ENCODE data around the gene PRAMEF13. TPM values are rescaled to one million over a fixed set of nuclear protein-coding genes. Genes with fewer than 3 reads are reported as not detected.

The PRAMEF13 gene, protein sequence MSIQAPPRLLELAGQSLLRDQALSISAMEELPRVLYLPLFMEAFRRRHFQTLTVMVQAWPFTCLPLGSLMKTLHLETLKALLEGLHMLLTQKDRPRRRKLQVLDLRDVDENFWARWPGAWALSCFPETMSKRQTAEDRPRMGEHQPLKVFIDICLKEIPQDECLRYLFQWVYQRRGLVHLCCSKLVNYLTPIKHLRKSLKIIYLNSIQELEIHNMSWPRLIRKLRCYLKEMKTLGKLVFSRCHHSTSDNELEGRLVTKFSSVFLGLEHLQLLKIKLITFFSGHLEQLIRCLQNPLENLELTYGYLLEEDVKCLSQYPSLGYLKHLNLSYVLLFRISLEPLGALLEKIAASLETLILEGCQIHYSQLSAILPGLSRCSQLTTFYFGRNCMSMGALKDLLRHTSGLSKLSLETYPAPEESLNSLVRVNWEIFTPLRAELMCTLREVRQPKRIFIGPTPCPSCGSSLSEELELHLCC
- not detected in 2 replicates for total RNA-seq

GRCh38 chr1:13201309-13201708, at the start of gene PRAMEF13:
Gene PRAMEF13 (minus strand): TSS chr1:13201409. CDS start chr1:13199589, 1,820 bp downstream.

DNA sequence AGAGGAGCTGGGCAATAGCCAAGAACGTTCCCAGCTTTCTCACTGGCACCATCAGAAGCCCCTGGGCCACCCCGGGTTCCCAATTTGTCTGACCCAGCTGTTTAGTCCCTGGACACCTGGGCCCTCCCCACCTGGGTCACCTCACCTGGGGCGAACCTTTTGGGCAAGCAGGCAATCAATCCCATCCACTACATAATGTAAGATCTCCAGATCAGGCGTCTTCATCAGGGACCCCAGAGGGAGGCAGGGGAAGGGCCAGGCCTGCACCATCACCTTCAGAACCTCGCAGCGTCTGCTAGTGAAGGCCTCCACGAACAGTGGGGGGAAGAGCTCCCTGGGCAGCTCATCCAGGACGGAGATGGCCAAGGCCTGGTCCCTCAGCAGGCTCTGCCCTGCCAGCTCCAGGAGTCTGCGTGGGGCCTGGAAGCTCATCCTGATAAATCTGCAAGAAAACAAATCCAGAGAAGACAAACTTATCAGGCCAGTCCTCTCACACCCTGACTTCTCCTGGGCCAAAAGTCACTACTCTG, 24.5 kb upstream of the PRAMEF13 start, which contains the start of gene PRAMEF18:
Gene PRAMEF18 (minus strand): TSS at position 480 of the 530 bp plus-strand sequence. CDS start 48 bp downstream, at position 432.

GRCh38 chr1:13171548-13171947, 29.7 kb downstream of the PRAMEF13 start, which contains the start of gene PRAMEF9:
Gene PRAMEF9 (plus strand): TSS chr1:13171848. CDS start chr1:13175281, 3,433 bp downstream.

GRCh38 chr1:13165531-13165930, 35.7 kb downstream of the PRAMEF13 start, which contains the start of gene HNRNPCL4:
Gene HNRNPCL4 (minus strand): TSS chr1:13165631. CDS start chr1:13165467, 164 bp downstream.

GRCh38 chr1:13155909-13156308, 45.3 kb downstream of the PRAMEF13 start, which contains the start of gene PRAMEF26:
Gene PRAMEF26 (minus strand): TSS chr1:13156009. CDS start chr1:13153095, 2,914 bp downstream.

Other genes with a start within 250 kb of the PRAMEF13 start
- not detected in 2 replicates for gene PRAMEF27, start 144.8 kb downstream of the PRAMEF13 start, total RNA-seq
- not detected in 2 replicates for gene HNRNPCL3, start 140.6 kb downstream of the PRAMEF13 start, total RNA-seq
- not detected in 2 replicates for gene PRAMEF25, start 130.6 kb downstream of the PRAMEF13 start, total RNA-seq
- gene HNRNPCL2, start 84.6 kb downstream of the PRAMEF13 start, total RNA-seq = not detected in 2 replicates
- not detected in 2 replicates for gene PRAMEF26, start 45.4 kb downstream of the PRAMEF13 start, total RNA-seq
- not detected in 2 replicates for gene HNRNPCL4, start 35.8 kb downstream of the PRAMEF13 start, total RNA-seq
- gene PRAMEF9, start 29.6 kb downstream of the PRAMEF13 start, total RNA-seq = not detected in 2 replicates
- gene PRAMEF18, start 24.7 kb upstream of the PRAMEF13 start, total RNA-seq = not detected in 2 replicates
- gene PRAMEF5, start 52.8 kb upstream of the PRAMEF13 start, total RNA-seq = not detected in 2 replicates
- not detected in 2 replicates for gene PRAMEF8, start 83.7 kb upstream of the PRAMEF13 start, total RNA-seq
- gene PRAMEF33, start 102.1 kb upstream of the PRAMEF13 start, total RNA-seq = not detected in 2 replicates
- not detected in 2 replicates for gene PRAMEF15, start 114.2 kb upstream of the PRAMEF13 start, total RNA-seq
- not detected in 2 replicates for gene PRAMEF14, start 145.7 kb upstream of the PRAMEF13 start, total RNA-seq
- gene PRAMEF19, start 170.5 kb upstream of the PRAMEF13 start, total RNA-seq = not detected in 2 replicates
- gene PRAMEF17, start 188.2 kb upstream of the PRAMEF13 start, total RNA-seq = not detected in 2 replicates
- gene PRAMEF20, start 209.0 kb upstream of the PRAMEF13 start, total RNA-seq = not detected in 2 replicates